HK-2 (cell line): ENCODE measurements around the gene FIZ1.

Experiments used
- DNase-seq: peaks from one replicate; pipeline ENCODE4 v3.0.0-alpha.2; 2018; ENCODE audit not compliant: unreplicated experiment

The FIZ1 gene

GRCh38 chr19:55635334-55635717 is 36.0 kb upstream of the FIZ1 start:
- DNase-seq = no peak

- DNase-seq = no peak
Observed at GRCh38 chr19:55633861-55634260, 34.5 kb upstream of the FIZ1 start.

- peak; percentile 91 for DNase-seq
Observed at GRCh38 chr19:55632463-55632834, 33.1 kb upstream of the FIZ1 start.

- DNase-seq = no peak
Observed at GRCh38 chr19:55626350-55626749, 27.0 kb upstream of the FIZ1 start.

- DNase-seq = no peak
Observed at GRCh38 chr19:55625004-55625326, 25.6 kb upstream of the FIZ1 start.

- peak; percentile 99 for DNase-seq
Observed at GRCh38 chr19:55624109-55625003, 25.0 kb upstream of the FIZ1 start, which contains the start of gene ZNF784. ZNF784 (minus strand) TSS chr19:55624566; CDS start chr19:55624561, 5 bp downstream.

- DNase-seq = no peak
Observed at GRCh38 chr19:55623561-55623960, 24.2 kb upstream of the FIZ1 start.

GRCh38 chr19:55623130-55623529 is 23.8 kb upstream of the FIZ1 start:
- DNase-seq = no peak

GRCh38 chr19:55622242-55622969 is 23.1 kb upstream of the FIZ1 start:
- DNase-seq = no peak

GRCh38 chr19:55621673-55622231 is 22.4 kb upstream of the FIZ1 start:
- DNase-seq = no peak

GRCh38 chr19:55621205-55621672 is 21.9 kb upstream of the FIZ1 start:
- DNase-seq = no peak

GRCh38 chr19:55620410-55621204 is 21.3 kb upstream of the FIZ1 start:
- DNase-seq = no peak

GRCh38 chr19:55619286-55619685 is 20.0 kb upstream of the FIZ1 start:
- DNase-seq = no peak

GRCh38 chr19:55618426-55618825 is 19.1 kb upstream of the FIZ1 start:
- DNase-seq = no peak

- no peak for DNase-seq
Observed at GRCh38 chr19:55617426-55617825, 18.1 kb upstream of the FIZ1 start.

GRCh38 chr19:55616395-55616875 is 17.1 kb upstream of the FIZ1 start:
- no peak for DNase-seq

GRCh38 chr19:55615543-55616394 is 16.5 kb upstream of the FIZ1 start:
- no peak for DNase-seq

- no peak for DNase-seq
Observed at GRCh38 chr19:55614711-55615542, 15.6 kb upstream of the FIZ1 start.

GRCh38 chr19:55613930-55614710 is 14.8 kb upstream of the FIZ1 start:
- no peak for DNase-seq
